ENCODE data around the gene KRTAP5-10.
"Not testable (repeated sequence)": the region's sequence is repeated elsewhere in the genome, so short reads cannot be mapped to it uniquely, and the experiment has no call there.

GRCh38 chr11:71613931-71614330, 48.6 kb downstream of the KRTAP5-10 start:
- not testable (repeated sequence) for TF ChIP-seq CTCF (IDR thresholded peaks at IDR 0.05 in 2 of 3, conservative IDR thresholded peaks at IDR 0.05 in 1 of 3; ENCODE audit: borderline replicate concordance in 1 of 3, insufficient read depth in 1 of 3, low read depth in 2 of 3, low read length in 2 of 3); POLR2AphosphoS5 (IDR thresholded peaks at IDR 0.05; ENCODE audit: low read depth, low read length); ZBTB33 (IDR thresholded peaks at IDR 0.05; ENCODE audit: extremely low read depth, insufficient replicate concordance, low read length); SIN3A (IDR thresholded peaks at IDR 0.05; ENCODE audit: low read depth)

Measured in HCT116 (cell line).